ENCODE measurements around the gene MORC4. TPM values are rescaled to one million over a fixed set of nuclear protein-coding genes. Genes with fewer than 3 reads are reported as not detected.

The MORC4 gene
- total RNA-seq (6.5 TPM), polyA plus RNA-seq (5.8 TPM)
- long read RNA-seq, donor 1, partial matches to known transcripts, result 0 of 1 reads
- long read RNA-seq, donor 1, other reads (novel, unspliced or antisense), result 0 of 1 reads
- long read RNA-seq, donor 2, result 0 reads
- long read RNA-seq, donor 3, partial matches to known transcripts, result 0 of 3 reads
- long read RNA-seq, donor 3, other reads (novel, unspliced or antisense), result 0 of 3 reads
- long read RNA-seq, donor 4, partial matches to known transcripts, result 0 of 1 reads
- long read RNA-seq, donor 4, other reads (novel, unspliced or antisense), result 0 of 1 reads
- long read RNA-seq, donor 5, result 0 reads
- long read RNA-seq, donor 6, result 0 reads
- long read RNA-seq, donor 7, partial matches to known transcripts, result 5 of 6 reads
- long read RNA-seq, donor 7, other reads (novel, unspliced or antisense), result 0 of 6 reads
- long read RNA-seq, donor 8, result 0 reads
- long read RNA-seq, donor 9, partial matches to known transcripts, result 0 of 1 reads
- long read RNA-seq, donor 9, other reads (novel, unspliced or antisense), result 0 of 1 reads
- long read RNA-seq, donor 10, result 0 reads

DNA sequence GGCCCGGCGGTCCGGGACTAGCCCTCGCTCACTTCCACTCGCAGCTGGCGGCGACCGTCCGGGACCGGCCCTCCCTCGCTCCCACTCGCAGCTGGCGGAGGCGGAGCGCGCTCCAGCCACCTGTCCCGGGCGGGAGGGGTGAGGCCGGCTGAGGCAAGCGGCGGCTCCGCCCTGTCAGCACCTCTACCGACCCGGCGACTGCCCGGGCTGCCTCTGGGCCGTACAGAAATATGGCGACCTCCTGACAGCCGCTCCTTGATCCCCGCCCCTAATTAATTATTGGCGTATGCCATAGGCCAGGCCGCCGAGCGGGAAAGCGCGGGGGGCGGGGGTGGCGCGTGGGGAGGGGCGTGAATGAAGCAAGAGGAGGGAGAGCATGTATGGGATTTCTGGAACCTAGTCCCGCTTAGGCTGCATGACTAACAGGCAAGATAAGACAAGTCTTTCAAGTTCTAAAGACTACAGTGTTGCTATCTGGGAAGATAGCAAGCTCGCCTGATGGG lies at the start of gene MORC4:
Gene MORC4, minus strand, starts transcription at position 200 of the 503 bp plus-strand sequence. CDS start 243 bp downstream, outside the sequence.
- DNase-seq (ENCODE audit: low read depth in 6 of 9, low spot score in 9 of 9), result peak in 2 of 9 donors; percentile 2 to 21
- Histone ChIP-seq H3K36me3 (ENCODE audit: control insufficient read depth in 2 of 2, insufficient read depth in 2 of 2, low read length in 1 of 2) (no peaks in the 10 kb centered on the region), H3K4me1 (ENCODE audit: control insufficient read depth in 2 of 2, insufficient read depth in 2 of 2, low read length in 2 of 2) (no peaks in the 10 kb centered on the region), H3K4me3 (ENCODE audit: low read length in 2 of 2) (peak within 1 kb of the TSS in 1 of 2 donors; percentile 45), H3K27me3 (ENCODE audit: control insufficient read depth in 2 of 2, insufficient read depth in 1 of 2, low read length in 1 of 2) (peaks cover 6 to 23% of the 10 kb centered on the region in 2 donors), H3K27ac (ENCODE audit: low read depth in 1 of 2, low read length in 1 of 2) (no peak within 1 kb of the TSS), H3K9me3 (ENCODE audit: control insufficient read depth in 2 of 2, insufficient read depth in 1 of 2, low read length in 1 of 2) (no peaks in the 10 kb centered on the region)
- WGBS, result 3% methylated on average over 41 of the region's 42 CpGs

DNA sequence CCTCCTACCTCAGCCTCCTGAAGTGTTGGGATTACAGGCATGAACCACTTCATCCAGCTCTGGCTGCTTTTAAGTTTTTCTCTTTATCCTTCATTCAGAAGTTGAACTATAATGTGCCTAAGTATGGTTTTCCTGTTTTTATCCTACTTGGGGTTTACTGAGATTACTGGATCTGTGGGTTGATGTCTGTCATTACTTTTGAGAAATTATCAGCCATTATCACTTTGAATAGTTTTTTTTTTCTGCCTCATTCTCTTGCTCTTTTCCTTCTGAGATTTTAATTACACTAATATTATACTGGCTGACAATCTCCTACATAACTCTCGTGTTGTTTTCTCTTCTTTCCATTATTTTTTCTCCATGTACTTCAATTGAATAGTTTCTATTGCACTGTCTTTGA lies 47.6 kb upstream of the MORC4 start:
- H3K27me3 ChIP-seq (ENCODE audit: control insufficient read depth in 2 of 2, insufficient read depth in 1 of 2, low read length in 1 of 2), result no peaks in the 10 kb centered on the region
- H3K9me3 ChIP-seq (ENCODE audit: control insufficient read depth in 2 of 2, insufficient read depth in 1 of 2, low read length in 1 of 2), result no peaks in the 10 kb centered on the region
- no peak for DNase-seq (ENCODE audit: low read depth in 6 of 9, low spot score in 9 of 9)
- H3K4me3 ChIP-seq (ENCODE audit: low read length in 2 of 2), result no peak overlapping the region
- H3K36me3 ChIP-seq (ENCODE audit: control insufficient read depth in 2 of 2, insufficient read depth in 2 of 2, low read length in 1 of 2), result no peaks in the 10 kb centered on the region
- no peak overlapping the region for H3K27ac ChIP-seq (ENCODE audit: low read depth in 1 of 2, low read length in 1 of 2)
- 90% methylated on average over 1 of the region's 1 CpG for WGBS
- H3K4me1 ChIP-seq (ENCODE audit: control insufficient read depth in 2 of 2, insufficient read depth in 2 of 2, low read length in 2 of 2), result no peaks in the 10 kb centered on the region

DNA sequence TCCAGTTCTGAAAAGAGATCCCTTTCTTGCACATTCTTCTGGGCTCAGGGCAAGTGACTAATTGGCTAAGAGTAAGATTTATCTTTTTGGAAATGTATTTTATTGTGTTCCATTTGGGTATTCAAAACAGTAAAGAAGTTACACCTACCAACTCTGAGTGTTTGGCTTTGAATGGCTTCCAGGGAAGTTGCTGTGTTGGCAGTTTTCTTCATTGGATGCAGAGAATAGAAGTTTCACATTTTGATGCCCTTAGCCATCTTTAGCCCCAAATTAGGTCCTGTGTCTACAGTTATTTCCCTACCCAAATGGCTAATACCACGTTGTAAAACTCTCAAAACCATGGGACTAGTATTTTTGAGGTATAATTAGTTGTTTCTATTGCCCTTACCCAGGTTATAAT lies 29.7 kb upstream of the MORC4 start:
- WGBS, result 65% methylated on average over 1 of the region's 1 CpG
- H3K36me3 ChIP-seq (ENCODE audit: control insufficient read depth in 2 of 2, insufficient read depth in 2 of 2, low read length in 1 of 2), result no peaks in the 10 kb centered on the region
- DNase-seq (ENCODE audit: low read depth in 6 of 9, low spot score in 9 of 9), result no peak
- H3K4me1 ChIP-seq (ENCODE audit: control insufficient read depth in 2 of 2, insufficient read depth in 2 of 2, low read length in 2 of 2), result no peaks in the 10 kb centered on the region
- H3K4me3 ChIP-seq (ENCODE audit: low read length in 2 of 2), result no peak overlapping the region
- no peak overlapping the region for H3K27ac ChIP-seq (ENCODE audit: low read depth in 1 of 2, low read length in 1 of 2)
- no peaks in the 10 kb centered on the region for H3K9me3 ChIP-seq (ENCODE audit: control insufficient read depth in 2 of 2, insufficient read depth in 1 of 2, low read length in 1 of 2)
- H3K27me3 ChIP-seq (ENCODE audit: control insufficient read depth in 2 of 2, insufficient read depth in 1 of 2, low read length in 1 of 2), result no peaks in the 10 kb centered on the region

- Histone ChIP-seq H3K4me3 (ENCODE audit: low read length in 2 of 2) (no peak overlapping the region), H3K27ac (ENCODE audit: low read depth in 1 of 2, low read length in 1 of 2) (no peak overlapping the region)
These were observed 25.5 kb upstream of the MORC4 start for GRCh38 chrX:107025545-107025944.

DNA sequence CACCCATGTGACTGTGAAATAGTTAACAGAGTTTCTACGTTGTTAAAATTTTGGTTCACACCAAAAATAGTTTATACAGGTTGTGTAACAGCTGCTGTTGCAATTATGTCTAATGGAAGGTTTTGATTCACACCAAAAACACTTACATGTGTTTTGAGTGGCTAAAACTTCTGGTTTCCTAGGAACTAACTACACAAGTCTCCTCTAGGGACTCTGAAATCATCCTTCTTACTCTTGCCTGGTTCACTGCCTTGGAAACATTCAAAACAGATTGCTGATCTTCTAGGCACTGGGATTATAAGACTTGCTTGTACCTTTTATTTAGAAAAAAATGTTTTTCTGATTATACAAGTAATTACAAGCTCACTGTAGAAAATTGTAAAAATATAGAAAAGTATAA lies 14.9 kb upstream of the MORC4 start:
- 84% methylated on average over 1 of the region's 1 CpG for WGBS
- Histone ChIP-seq H3K4me1 (ENCODE audit: control insufficient read depth in 2 of 2, insufficient read depth in 2 of 2, low read length in 2 of 2) (no peaks in the 10 kb centered on the region), H3K27me3 (ENCODE audit: control insufficient read depth in 2 of 2, insufficient read depth in 1 of 2, low read length in 1 of 2) (no peaks in the 10 kb centered on the region), H3K4me3 (ENCODE audit: low read length in 2 of 2) (no peak overlapping the region), H3K9me3 (ENCODE audit: control insufficient read depth in 2 of 2, insufficient read depth in 1 of 2, low read length in 1 of 2) (no peaks in the 10 kb centered on the region), H3K36me3 (ENCODE audit: control insufficient read depth in 2 of 2, insufficient read depth in 2 of 2, low read length in 1 of 2) (no peaks in the 10 kb centered on the region), H3K27ac (ENCODE audit: low read depth in 1 of 2, low read length in 1 of 2) (no peak overlapping the region)
- no peak for DNase-seq (ENCODE audit: low read depth in 6 of 9, low spot score in 9 of 9)

More at GRCh38 chrX:107025545-107025944, 25.5 kb upstream of the MORC4 start:
- peak in 4 of 9 donors; percentile 0 to 23 (median 0) for DNase-seq (ENCODE audit: low read depth in 6 of 9, low spot score in 9 of 9)
- Histone ChIP-seq H3K4me1 (ENCODE audit: control insufficient read depth in 2 of 2, insufficient read depth in 2 of 2, low read length in 2 of 2) (no peaks in the 10 kb centered on the region), H3K27me3 (ENCODE audit: control insufficient read depth in 2 of 2, insufficient read depth in 1 of 2, low read length in 1 of 2) (no peaks in the 10 kb centered on the region), H3K36me3 (ENCODE audit: control insufficient read depth in 2 of 2, insufficient read depth in 2 of 2, low read length in 1 of 2) (no peaks in the 10 kb centered on the region), H3K9me3 (ENCODE audit: control insufficient read depth in 2 of 2, insufficient read depth in 1 of 2, low read length in 1 of 2) (no peaks in the 10 kb centered on the region)
- WGBS, result 49% methylated on average over 2 of the region's 2 CpGs

DNA sequence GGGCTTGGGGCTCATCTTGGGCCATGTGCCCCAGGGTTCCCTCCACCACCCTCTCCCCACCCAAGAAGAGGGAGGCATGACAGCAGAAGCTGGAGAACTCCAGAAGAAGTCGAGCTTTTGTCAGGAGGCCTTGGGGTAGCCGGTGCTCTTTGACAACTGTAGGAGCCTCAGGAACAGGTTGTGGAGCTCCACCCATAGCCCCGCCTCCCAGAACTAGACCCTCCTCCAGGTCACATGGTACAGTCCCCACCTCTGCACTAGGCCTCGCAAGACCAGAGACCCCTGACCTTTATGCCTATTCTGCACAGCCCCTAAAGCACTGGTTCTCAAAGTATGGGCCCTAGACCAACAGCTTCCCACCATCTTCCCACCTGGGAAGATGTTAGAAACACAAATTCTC lies 8.0 kb upstream of the MORC4 start:
- Histone ChIP-seq H3K9me3 (ENCODE audit: control insufficient read depth in 2 of 2, insufficient read depth in 1 of 2, low read length in 1 of 2) (no peaks in the 10 kb centered on the region), H3K36me3 (ENCODE audit: control insufficient read depth in 2 of 2, insufficient read depth in 2 of 2, low read length in 1 of 2) (no peaks in the 10 kb centered on the region), H3K4me1 (ENCODE audit: control insufficient read depth in 2 of 2, insufficient read depth in 2 of 2, low read length in 2 of 2) (no peaks in the 10 kb centered on the region), H3K27me3 (ENCODE audit: control insufficient read depth in 2 of 2, insufficient read depth in 1 of 2, low read length in 1 of 2) (no peaks in the 10 kb centered on the region), H3K27ac (ENCODE audit: low read depth in 1 of 2, low read length in 1 of 2) (no peak overlapping the region), H3K4me3 (ENCODE audit: low read length in 2 of 2) (no peak overlapping the region)
- 97% methylated on average over 4 of the region's 4 CpGs for WGBS
- no peak for DNase-seq (ENCODE audit: low read depth in 6 of 9, low spot score in 9 of 9)

DNA sequence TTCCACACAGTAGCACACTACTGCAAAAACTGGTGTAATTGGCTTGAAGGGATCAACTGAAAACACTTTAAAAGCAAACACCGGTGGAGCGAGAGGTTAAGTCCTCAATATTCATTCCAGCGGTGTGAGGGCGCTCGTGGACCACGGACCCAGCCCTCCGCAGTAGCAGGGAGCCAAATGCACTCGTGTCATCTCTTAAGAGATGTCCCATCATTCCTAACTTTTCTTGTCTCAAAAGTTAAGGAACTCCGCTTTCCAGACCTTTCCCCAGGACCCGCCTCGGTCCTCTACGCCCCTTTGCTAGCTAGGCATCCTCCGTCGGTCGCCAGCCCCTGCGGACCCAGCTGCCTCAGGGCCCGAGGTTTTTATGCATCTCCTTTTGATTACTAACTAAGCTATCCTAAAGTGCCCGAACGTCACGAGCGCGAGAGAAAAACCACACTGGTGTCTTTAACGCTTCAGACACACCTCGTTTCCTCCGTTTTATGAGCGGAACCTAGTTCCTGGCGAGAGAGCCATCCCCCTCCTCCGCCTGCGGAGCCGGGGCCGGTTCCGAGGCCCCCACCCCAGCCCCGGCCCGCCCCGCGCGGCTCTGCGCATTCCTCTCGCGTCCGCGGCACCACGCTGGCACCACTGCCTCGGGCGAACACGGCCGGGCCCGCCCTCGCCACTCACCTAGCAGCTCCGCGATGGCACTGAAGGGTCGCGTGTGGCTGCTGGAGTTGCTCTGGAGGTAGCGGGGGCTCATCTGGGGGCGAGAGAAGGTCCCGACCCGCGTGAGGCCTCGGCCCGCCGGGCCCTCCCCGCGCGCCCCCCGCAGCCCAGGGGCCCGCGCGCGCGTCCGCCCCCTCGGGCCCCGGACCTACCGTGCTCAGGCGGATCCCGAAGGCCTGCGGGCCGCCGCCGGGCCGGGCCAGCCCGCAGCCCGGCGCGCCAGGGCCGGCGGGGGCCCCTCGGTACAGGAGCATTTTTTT lies 723 bp downstream of the MORC4 start:
- Histone ChIP-seq H3K36me3 (ENCODE audit: control insufficient read depth in 2 of 2, insufficient read depth in 2 of 2, low read length in 1 of 2) (no peaks in the 10 kb centered on the region), H3K9me3 (ENCODE audit: control insufficient read depth in 2 of 2, insufficient read depth in 1 of 2, low read length in 1 of 2) (no peaks in the 10 kb centered on the region), H3K4me3 (ENCODE audit: low read length in 2 of 2) (peak overlapping the region in 1 of 2 donors; percentile 45), H3K4me1 (ENCODE audit: control insufficient read depth in 2 of 2, insufficient read depth in 2 of 2, low read length in 2 of 2) (no peaks in the 10 kb centered on the region), H3K27ac (ENCODE audit: low read depth in 1 of 2, low read length in 1 of 2) (no peak overlapping the region), H3K27me3 (ENCODE audit: control insufficient read depth in 2 of 2, insufficient read depth in 1 of 2, low read length in 1 of 2) (peaks cover 6 to 23% of the 10 kb centered on the region in 2 donors)
- under 1% methylated on average over 88 of the region's 88 CpGs for WGBS
- peak in 3 of 9 donors; percentile 1 to 33 (median 13) for DNase-seq (ENCODE audit: low read depth in 6 of 9, low spot score in 9 of 9)

DNA sequence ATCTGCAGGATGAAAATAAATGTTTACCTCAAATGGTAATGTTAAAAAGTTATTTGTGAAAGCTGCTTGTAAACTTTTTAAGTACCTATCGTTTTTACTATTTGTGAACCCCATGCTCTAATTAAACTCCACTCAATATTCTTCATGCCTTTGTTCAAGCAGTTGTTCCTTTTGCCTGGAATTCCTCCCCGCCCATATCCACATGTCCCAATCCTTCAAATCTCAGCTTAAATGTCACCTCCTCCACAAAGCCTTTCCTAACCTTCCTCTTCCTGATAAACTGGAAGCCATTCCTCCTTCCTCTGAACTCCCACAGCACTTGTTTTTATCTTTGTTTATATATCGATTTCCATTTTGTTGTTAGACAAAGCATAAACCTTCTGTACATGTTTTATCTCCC lies 2.4 kb downstream of the MORC4 start:
- WGBS, result 96% methylated on average over 3 of the region's 3 CpGs
- H3K4me3 ChIP-seq (ENCODE audit: low read length in 2 of 2), result no peak overlapping the region
- no peak for DNase-seq (ENCODE audit: low read depth in 6 of 9, low spot score in 9 of 9)
- H3K4me1 ChIP-seq (ENCODE audit: control insufficient read depth in 2 of 2, insufficient read depth in 2 of 2, low read length in 2 of 2), result no peaks in the 10 kb centered on the region
- H3K27me3 ChIP-seq (ENCODE audit: control insufficient read depth in 2 of 2, insufficient read depth in 1 of 2, low read length in 1 of 2), result peaks cover 6 to 23% of the 10 kb centered on the region in 2 donors
- H3K27ac ChIP-seq (ENCODE audit: low read depth in 1 of 2, low read length in 1 of 2), result no peak overlapping the region
- H3K36me3 ChIP-seq (ENCODE audit: control insufficient read depth in 2 of 2, insufficient read depth in 2 of 2, low read length in 1 of 2), result no peaks in the 10 kb centered on the region
- H3K9me3 ChIP-seq (ENCODE audit: control insufficient read depth in 2 of 2, insufficient read depth in 1 of 2, low read length in 1 of 2), result no peaks in the 10 kb centered on the region

All from thymus (tissue), 14 donors.